Measurements from ENCODE around the gene PALLD.

DNA sequence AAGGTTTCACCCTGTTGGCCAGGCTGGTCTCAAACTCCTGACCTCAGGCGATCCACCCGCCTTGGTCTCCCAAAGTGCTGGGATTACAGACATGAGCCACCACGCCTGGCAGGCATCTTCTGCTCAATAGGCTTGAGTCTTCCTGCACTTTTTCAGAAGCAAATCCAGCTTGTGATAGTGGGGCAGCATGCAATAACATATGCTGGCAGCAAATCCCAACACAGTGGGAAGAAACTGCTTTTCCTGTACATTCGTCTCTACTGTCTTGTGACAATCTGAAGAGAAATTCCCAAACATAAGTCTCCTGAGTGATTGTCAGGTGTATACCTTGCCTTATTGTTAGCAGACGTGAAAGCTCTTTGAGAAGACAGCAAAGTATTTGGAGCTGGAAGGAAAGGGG, 145.7 kb downstream of the PALLD start:
- TF ChIP-seq, protein P1, sequence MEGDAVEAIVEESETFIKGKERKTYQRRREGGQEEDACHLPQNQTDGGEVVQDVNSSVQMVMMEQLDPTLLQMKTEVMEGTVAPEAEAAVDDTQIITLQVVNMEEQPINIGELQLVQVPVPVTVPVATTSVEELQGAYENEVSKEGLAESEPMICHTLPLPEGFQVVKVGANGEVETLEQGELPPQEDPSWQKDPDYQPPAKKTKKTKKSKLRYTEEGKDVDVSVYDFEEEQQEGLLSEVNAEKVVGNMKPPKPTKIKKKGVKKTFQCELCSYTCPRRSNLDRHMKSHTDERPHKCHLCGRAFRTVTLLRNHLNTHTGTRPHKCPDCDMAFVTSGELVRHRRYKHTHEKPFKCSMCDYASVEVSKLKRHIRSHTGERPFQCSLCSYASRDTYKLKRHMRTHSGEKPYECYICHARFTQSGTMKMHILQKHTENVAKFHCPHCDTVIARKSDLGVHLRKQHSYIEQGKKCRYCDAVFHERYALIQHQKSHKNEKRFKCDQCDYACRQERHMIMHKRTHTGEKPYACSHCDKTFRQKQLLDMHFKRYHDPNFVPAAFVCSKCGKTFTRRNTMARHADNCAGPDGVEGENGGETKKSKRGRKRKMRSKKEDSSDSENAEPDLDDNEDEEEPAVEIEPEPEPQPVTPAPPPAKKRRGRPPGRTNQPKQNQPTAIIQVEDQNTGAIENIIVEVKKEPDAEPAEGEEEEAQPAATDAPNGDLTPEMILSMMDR (IDR thresholded peaks at IDR 0.05) = no peak
- TF ChIP-seq POLR2A (IDR thresholded peaks at IDR 0.05) = no peak

Measured in right lobe of liver (tissue), 4 donors.